CD4-positive, alpha-beta T cell treated with Interferon alpha-2 for 1 hour (primary cell): ENCODE results near the gene RTP2.

Experiments
- DNase-seq, 2 donors: peaks; one replicate each; pipeline ENCODE4 v3.0.0-alpha.2; 2020 to 2022

The RTP2 gene

DNA sequence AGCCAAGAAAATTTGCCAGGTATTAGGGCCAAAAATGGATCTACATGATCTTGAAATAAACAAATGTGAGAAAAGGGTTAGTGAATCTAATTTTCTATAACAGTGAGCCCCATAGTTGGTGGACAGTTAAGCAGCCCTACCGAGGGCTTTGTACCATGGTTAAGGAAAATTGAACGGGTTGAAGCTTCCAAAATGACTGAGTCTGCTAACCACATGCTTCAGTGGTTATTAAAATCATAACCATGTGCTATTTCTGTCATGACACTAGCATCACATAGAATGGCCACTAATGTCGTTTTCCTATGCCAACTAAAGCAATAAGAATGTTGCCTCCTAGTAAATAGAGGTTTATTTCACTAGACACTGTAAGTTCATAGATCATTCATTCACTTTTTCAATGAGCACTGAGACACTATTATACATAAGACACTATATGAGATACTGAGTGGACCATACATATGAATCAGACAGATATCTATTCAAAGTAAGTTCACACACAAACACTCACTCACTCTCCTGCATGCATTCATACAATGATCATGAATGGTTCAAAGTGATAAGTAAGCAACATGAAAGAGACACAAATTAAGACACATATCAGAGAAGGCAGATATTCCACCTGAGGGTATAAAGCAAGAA is 36.5 kb downstream of the RTP2 start:
- no peak for DNase-seq

GRCh38 chr3:187665010-187665409 is 37.3 kb downstream of the RTP2 start:
- no peak for DNase-seq

GRCh38 chr3:187662848-187663409 is 39.4 kb downstream of the RTP2 start:
- no peak for DNase-seq

DNA sequence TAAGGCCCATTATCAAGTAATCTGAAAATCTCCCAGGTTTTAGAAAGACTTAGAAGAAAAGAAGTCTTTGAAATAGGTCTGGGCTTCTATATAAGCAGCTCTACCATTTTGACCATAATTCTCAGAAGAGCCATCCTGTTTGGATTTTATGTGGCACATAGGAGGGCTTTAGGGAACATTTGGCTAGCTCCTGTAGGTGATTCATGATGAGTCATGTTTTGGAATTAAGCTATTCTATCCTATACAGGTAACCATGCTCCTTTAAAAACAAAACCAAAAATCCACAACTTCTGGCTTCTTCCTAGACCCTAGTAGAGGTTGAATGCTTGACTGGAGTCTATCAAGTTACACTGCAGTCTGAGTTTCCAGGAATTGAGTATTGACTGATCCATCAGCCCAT is 41.1 kb downstream of the RTP2 start:
- no peak for DNase-seq

DNA sequence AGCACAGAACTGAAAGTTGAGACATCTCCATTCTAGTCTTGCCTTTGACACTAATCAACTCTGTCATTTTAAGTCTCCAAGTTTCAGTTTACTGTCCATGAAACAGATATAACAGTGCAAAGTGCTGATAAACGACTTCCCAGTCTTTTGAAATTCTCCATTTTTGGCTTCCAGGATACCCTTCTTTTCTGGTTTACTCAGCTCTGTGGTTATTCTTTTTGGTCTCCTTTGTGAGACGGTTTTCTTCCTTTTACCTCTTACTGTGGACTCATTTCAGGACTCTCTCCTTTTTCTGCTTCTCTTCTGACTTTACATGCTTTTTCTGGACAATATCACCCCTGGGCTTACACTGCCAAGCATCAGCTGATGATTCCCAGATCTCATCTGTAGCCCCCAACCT is 51.1 kb downstream of the RTP2 start:
- no peak for DNase-seq
